HG02943 (cell line): ENCODE results near the gene ULK2.
"Not testable (repeated sequence)": the region's sequence is repeated elsewhere in the genome, so short reads cannot be mapped to it uniquely, and the experiment has no call there.

Experiments
- ATAC-seq: cut with Tn5 transposase; IDR thresholded peaks from one replicate; pipeline ENCODE4 v1.9.1; 2021; ENCODE audit warnings: mild to moderate bottlenecking, low read depth, moderate library complexity; ENCODE audit not compliant: unreplicated experiment

ULK2 gene

DNA sequence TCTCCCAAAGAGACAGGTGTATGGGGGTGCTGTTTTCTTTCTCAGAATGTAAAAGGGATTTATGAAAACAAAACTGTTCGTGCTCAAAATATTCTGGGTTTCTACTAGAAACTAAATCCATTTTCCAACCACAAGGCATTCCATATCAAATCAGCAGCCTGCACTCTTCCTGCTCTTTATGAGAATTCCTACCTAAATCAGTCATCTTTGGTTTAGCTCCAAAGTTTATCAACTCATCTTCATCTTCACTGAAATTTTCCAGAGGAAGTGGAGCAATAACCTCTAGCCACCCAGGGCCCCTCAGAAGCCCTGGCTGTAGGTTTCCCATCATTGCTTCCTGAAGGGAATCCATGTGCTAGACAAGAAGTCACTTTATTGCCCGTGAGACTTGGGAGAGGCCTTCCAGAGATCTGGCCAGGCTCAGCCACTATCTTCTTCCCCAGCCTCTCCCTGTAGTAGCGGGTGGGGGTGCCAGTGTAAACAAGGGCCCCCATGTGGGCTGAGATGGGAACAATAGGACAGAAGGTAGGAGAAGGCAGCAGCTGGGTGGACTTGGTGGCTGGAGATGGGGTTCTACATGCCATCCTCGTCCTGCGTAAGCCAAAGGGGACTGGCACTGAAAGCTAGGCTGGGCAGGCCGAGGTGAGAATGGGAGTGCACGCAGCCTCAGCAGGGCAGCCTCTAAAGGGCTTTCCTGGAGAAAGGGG is 97.6 kb downstream of the ULK2 start:
- no peak for ATAC-seq

DNA sequence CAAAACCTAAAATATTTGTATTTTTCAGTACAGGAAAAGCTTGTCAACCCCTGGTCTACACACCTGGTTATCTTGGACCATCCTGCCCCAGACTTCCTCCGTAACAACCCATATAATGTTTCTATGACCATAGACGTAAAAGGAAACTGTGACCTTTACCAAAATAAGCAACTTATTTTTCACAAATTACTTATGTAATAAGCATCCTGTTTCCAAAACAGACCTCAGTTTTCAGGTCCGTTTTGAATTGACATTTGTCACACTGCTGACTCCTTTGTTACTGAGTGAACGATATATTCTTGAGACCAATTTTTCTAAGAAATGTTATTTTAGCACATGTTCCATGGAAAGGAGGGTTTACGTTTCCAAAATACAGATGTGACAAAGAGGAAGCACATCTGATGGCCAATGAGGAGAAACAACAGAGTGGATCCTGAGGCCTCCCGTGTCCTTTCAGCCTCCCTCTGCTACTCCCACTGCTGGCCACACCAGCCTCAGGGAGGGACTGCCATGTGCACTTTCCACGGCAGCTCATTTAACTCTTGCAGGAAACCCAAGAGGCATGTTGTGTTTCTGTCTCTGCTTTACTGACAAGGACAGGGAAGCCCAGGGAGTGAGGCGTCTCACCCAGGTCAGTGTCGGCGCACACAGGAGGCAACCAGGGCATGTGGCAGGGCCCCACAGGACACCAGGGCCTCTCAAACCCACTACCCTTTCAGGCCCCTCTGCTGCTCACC is 99.5 kb downstream of the ULK2 start:
- ATAC-seq, result no peak

DNA sequence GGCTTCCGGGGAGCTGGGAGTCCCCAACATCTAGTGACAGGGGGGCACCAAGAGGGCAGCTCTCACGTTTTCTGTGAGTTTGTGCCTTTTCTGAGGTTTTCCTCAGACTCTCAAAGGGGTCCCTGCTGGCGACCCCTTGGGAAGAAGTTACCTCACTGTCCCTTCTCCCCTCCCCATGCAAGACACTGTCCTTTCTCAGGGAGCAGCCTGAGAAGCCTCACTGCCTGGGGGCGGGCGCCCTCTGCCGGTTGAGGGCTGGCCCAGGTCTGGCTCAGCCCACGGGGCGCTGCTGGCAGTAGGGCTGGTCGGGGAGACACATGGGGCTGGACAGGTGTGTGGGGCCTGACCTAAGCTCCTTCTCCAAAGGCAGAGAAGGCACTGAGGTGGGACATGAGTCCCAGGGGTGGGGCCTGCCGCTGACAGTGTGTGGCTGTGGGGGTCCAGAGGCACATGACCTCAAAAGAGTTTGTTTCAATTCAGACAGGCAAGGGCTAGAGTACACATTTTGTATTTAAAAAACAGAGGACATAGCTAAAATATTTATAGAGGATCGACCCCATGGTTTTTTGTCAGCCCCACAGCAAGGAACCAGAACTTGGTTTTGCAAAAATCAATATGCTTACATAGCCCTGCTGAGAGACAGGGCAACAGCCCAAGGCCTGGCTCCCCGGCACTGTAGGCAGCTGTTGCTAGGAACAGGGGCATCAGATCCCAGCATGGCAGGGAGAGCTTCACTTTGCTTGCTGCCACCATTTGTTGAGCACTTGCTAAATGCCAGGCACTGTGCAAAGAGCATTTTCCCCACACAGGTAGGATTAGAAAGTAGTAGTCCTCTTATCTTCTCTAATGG is 101.1 kb downstream of the ULK2 start:
- no peak for ATAC-seq

DNA sequence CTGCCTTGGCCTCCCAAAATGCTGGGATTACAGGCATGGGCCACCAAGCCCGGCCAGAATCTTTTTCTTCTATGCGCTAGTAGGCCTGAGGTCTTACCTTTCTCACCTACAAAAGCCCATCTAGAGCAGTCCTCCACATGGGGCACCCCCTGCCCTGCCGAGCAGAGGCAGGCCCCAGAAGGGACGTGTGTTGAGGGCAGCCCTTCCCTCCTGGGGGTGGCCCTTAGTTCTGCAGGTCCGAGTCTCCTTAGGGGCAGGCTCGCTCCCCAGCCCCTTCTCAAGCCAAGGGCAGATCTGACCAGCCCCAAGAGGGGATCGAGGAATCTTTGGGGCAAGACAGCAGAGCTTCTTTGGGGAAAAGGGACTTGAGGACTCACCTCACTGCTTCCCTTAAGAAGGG is 101.7 kb downstream of the ULK2 start:
- ATAC-seq, result no peak

DNA sequence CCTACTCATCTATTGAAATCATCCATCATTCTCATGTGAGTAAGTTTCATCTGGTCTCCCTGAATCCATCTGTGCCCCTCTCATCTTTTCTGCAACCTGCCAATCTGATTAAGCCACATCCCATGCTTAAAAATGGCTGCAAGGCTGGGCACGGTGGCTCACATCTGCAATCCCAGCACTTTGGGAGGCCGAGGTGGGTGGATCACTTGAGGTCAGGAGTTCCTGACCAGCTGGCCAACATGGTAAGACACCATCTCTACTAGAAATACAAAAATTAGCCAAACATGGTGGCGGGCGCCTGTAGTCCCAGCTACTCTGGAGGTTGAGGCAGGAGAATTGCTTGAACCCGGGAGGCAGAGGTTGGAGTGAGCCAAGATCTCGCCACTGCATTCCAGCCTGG is 103.7 kb downstream of the ULK2 start:
- ATAC-seq, result not testable (repeated sequence)

DNA sequence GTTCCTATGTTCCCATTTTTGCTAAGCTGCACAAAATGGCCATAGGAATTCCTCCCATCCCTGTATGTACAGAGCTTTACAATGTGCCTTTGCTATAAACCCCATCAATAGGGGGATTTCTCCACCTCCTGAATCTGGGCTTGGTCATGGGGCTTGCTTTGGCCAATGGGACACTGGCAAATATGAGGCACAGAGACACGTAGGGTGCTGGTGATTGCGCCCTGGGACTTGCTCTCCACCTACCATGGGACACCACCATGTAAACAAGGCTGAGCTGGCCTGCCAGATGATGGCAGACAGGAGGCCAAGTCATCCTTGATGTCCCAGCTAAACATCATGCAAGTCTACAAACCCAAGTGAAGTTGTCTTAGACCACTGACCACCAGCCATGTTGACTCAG is 104.3 kb downstream of the ULK2 start:
- ATAC-seq, result no peak

DNA sequence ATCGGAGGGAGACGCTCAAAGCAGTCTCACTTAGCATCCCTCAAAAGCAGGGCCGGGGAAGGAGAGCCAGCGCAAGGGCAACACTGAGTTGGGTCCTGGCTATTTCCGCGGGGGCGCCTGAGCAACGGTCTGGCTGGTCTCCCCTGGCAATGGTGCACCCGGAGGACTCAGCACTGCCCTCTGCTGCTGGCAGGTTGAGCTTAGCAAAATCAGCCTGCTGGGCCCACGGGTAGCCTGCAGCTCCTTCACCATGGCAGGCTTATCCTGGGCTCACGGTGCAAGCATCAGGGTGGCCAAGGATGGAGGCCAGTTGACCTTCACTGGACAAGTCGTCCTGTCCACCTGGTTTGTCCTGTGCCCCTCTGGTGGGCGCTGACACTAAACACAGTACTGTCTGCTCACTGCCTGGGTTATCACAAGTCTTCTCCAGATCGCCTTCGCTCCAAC is 105.2 kb downstream of the ULK2 start:
- no peak for ATAC-seq

DNA sequence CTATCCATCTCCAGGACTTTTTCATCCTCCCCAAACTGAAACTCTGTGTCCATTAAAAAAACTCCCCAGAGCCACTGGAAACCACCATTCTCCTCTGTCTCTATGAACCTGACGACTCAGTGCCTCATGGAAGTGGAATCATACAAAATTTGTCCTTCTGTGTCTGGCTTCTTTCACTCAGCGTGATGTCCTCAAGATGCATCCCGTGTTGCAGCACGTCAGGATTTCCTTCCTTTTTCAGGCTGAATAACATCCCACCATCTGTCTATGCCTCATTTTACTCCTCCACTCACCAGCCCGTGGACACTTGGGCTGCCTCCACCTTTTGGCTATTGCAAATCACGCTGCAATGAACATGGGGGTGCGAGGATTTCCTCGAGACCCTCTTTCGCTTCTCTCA is 107.0 kb downstream of the ULK2 start:
- no peak for ATAC-seq

DNA sequence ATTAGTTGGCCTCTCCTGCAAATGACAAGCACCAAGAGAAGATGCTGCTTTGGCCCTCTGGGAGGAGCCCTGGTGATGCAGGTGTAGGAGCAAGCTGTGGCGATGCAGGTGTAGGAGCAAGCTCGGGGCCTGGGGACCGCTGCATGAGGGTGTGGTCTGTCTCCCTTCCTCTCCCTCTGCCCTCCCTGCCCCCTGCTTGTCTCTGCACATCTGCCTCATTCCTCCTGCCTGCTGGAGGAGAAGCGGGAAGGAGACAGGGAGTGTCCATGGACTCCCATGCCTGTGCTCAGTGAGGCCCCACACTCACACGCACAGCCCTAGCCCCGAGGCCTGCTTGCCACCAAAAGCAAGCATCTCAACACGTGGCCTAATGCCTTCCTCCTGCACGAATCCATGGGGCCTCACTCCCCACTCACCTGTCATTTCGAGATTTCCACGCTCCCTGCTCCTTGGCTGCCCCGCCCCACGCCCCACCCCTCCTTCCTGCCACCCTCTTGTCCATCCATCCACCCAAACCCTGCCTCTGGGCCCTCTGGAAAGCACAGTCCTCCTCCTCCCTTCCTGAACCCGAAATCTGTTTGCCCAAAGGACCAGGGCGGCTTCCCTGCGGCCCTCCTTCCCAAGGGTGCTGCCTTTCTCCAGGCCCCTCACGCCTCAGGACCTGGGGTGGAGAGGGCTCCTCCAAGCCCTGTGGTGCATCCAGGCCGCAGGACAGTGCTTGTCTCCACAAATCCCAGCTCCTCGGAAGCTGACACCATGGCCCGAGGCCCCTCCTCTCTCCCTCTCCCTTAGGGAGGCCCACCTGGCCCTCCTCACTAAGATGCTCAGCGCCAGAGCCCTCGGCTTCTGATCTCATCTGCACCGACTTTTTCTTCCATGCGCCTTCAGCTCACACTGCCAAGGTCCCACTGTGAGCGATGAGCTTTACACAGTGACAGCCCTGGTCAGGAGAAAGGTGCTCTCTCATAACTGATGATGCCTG is 107.9 kb downstream of the ULK2 start:
- no peak for ATAC-seq

DNA sequence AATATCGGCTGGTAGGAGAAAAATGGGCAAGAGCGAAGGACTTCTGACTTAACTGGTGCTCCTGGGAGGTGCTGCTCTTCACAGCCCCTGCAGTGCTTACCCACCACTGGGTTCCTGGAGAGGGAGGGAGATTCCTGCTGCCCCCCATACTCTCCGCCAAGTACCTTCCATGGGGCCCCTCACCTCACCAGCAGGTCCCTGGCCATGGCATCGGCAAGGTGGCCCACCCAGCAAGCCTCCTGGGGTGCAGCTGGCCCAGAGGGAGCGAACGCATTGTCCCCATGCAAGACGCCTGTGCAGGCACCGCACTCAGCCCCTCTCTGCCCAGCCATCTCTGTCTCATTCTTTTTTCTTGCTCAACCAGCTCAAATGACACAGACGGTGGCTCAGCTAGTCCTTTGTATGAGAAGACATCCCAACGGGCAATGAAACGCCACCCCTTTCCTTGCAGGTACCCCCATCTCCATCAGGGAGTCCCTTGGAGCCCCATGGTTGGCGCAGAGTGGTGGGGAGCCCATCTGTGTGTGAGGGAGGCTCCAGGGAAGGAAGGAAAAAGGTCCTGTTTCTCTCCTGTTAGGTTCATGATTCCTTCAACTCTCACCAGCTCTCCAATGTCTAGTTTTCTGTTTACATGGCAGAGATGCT is 110.1 kb downstream of the ULK2 start:
- no peak for ATAC-seq

DNA sequence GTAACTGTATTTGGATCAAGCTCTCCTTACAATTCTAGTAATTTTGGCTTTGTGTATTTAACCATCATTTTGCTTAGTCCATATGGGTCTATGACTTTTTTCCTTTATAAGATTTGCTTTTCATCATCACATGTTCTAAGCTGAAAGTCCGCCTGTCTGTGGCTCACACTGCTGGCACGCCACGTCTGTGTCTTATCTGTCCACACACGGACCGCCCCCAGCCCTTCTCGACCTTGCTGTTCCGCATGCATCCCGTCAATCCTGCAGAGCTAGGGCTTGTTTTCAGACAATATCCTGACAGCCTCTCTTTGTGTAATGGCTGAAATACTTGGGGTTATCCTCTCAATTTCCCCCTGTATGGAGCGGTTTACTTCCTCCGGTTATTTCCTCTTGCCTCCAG is 111.2 kb downstream of the ULK2 start:
- no peak for ATAC-seq

DNA sequence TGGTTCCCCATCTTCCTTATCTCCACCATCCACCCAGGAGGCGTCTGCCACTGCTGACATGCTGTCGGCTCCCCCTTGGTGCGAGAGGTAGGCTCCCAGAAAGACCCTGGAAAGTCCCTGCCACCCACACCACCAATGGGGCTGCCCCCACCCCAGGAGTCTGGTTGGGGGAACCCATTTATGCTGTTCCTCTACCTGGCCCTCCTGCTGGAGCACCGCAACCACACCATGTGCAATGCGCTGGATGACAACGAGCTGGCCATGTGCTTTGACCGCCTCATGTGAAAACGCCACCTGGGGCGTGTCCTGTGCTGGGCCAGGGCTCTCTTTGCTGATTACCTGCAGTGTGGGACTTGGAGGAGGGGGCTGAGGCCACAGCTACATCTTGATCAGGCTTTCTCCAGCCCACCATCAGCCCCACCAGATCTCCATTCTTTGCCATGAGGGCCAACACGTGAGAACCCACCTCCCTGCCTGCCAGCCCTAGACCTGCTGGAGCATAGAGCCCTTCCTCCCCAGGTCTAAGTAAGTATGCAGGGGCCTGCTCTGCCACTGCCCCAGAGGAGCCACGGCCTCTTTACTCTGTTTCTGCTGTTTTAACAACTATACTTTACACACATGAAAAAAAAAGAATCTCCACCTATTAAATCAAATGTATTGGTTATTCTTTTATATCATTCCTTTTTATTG is 111.8 kb downstream of the ULK2 start:
- no peak for ATAC-seq

DNA sequence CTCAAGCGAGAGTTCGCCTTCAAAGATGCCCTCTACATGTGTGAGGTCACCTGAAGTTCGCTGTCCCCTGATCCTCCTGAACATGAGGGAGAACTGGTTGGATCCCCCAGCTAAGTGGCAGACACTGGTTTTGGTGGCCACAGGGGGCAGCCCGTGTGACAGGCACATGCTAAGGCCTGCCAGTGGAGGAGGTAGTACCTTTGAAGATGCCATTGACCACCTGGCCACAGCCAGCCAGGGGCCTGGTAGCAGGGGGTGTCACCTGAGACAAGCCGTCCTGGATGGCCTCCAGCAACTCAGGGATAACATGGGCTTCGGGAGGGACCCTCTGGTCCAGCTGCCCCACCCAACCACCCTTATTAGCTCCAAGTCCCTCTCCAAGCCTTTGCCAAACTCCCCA is 112.3 kb downstream of the ULK2 start:
- no peak for ATAC-seq

DNA sequence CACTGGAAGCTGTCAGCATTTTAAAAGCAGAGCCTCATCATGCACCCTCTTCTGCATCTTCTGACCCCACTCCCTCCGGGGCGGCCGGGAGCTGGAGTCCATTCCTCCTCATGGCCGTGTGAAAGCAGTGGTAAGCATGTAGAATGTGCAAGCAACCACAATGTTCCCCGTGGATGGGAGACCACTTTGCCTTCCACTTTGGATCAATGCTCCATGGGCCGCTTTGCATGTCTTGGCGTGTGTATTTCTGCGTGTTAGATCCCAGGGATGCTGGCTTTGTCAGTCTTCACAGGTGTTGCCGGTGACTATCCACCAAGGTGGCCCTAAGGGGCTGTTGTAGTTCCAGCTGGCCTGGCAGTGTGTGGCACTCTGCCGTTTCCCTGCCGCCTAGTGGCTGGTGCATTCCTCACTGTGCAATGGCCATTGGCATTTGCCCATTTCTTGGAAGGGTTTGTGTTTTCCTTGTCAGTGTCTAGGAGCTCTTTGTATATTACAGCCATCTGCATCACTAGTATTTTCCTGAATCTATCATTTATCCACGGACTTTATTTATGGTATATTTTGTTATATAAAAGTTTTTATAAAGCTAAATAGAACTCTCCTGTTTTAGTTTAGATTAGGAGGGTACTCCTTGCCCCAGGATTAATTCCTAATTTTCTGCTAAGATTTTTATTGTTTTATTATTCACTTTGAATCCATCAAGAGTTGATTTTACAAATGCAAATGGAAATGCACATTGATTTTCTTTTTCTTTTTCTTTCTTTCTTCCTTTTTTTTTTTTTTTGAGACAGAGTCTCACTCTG is 113.9 kb downstream of the ULK2 start:
- ATAC-seq, result no peak

DNA sequence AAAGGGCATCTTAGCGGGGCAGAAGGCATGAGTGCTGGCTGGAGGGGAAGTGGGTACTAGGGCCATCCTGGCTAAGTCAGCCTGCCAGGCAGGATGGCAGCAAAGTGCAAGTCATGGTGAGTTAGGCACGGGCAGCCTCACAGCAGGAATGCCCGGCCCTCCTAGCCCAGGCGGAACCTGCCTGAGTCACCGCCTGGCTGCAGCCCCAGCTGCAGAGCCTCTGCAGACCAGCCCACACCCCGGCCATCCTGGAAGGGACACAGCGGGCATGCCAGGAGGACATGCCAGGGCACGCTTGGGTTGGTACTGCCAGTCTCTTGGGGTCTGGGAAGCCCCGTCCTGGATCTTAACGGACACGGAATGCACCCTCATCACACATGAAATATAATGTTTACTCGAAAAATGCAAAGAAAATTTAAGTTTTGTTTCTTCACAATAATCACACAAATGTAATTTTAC is 114.7 kb downstream of the ULK2 start:
- ATAC-seq, result no peak

DNA sequence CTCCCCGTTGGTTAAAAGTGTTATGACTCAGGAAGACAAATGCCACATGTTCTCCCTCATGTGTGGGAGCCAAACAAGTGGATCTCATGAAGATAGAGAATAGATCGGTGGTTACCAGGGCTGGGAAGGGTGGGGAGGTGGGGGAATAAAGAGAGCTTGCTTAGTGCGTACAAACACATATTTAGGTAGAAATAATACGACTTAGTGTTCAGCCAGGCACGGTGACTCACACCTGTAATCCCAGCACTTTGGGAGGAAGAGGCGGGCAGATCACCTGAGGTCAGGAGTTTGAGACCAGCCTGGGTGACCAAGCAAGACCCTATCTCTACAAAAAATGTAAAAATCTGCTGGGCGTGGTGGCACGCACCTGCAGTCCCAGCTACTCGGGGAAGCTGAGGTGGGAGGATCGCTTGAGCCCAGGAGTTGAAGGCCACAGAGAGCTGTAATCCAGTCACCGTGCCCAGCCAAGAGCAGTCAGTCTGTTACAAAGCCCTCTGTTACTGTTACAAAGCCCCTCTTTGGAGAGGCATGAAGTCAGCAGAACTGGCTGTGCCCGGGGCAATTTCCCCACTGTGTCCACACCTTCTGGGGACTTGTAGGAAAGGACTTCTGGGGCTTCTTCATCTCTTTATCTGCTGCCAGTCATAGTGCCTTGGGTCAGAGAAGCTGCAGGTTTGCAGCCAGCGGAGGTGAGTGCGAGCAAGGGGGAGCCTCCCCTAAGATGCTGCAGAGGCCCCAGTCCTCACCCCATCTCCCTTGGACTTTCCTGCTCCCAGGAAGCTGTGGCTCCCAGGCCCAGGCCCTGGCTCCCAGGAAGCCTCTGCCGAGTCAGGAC is 115.3 kb downstream of the ULK2 start:
- no peak for ATAC-seq

DNA sequence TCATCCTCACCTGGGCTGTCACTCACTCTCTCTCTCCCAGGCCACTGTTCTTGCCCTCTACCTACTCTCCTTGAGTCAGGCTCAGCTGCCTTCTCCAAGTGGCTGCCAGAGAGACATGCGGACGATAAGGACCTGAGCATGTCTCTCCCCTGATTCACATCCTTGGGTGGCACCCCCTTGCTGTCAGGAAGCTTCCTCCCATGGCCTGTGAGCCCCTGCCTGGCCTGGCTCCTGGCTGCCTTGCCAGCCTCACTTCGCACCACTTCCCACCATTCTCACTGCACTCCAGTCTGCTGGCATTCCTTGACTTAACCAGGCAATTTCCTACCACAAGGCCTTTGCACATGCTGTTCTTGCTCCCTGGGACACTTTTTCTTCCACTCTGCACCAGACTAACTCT is 116.9 kb downstream of the ULK2 start:
- no peak for ATAC-seq
